HG03045 (cell line): ENCODE results near the gene GSTO2.

Experiments used
- ATAC-seq: cut with Tn5 transposase; IDR thresholded peaks from one replicate; pipeline ENCODE4 v1.9.1; 2021; ENCODE audit warnings: mild to moderate bottlenecking, moderate library complexity; ENCODE audit not compliant: unreplicated experiment

Gene GSTO2

DNA sequence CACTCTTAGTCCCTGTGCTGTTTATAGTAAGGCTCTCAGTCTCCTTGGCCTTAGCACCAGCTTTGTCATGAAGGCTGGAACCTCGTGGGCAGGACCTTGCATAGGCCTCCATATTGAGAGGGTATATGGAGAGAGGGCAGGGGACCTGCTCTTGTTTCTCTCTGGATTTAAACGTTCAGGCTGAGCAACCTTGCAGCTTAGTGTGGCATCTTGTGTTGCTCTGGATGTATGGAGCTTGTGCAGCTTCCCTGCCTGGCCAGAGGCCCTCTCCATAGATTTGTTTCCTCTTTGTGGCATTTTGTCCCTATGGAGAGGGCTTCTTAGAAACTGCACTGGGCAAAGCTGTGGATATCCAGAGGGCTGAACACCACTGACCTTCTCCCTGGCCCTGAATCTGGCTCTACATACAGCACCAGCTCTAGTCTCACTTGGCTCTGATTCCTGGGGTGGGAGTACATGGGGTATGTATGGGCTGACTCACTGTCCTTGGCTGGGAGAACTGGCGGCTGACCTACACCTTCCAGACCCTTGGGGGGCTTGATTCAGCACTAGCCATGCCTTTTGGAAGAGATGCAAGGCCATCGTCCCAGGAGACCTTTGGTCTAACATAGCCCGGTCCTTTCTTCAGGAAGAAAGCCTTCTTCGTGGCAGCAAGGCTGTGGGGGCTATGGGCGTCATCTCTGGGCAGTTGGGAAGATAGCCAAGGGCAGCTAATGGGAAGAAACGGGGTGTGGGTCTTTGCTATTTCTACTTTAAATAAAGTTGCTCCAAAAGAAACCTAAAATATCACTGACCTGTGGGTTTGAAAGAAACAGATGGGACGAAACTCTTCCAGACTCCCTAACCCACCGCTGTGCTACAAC is 38.8 kb downstream of the GSTO2 start:
- no peak for ATAC-seq

DNA sequence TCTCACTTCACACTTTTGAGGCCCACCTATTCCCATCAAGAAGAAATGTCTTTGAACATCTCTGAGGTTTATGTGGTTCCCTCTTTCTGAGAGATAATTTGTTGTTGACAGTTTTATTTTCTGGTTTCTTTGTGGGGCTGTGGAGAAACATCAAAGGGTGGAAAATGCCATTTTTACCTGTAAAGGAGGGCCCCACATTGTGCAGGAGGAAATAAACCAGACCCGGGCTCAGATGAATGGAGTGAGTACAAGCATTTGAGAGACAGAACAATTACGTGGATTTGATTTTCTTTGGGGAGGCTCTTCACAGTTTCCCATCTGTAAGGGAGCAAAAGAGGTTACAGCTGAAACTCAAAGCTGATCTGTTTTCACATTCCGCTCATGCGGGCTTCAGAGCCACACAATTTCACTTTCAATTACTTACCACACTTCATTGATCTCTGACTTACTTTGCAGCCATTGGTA is 39.5 kb downstream of the GSTO2 start:
- ATAC-seq = peak; percentile 67

DNA sequence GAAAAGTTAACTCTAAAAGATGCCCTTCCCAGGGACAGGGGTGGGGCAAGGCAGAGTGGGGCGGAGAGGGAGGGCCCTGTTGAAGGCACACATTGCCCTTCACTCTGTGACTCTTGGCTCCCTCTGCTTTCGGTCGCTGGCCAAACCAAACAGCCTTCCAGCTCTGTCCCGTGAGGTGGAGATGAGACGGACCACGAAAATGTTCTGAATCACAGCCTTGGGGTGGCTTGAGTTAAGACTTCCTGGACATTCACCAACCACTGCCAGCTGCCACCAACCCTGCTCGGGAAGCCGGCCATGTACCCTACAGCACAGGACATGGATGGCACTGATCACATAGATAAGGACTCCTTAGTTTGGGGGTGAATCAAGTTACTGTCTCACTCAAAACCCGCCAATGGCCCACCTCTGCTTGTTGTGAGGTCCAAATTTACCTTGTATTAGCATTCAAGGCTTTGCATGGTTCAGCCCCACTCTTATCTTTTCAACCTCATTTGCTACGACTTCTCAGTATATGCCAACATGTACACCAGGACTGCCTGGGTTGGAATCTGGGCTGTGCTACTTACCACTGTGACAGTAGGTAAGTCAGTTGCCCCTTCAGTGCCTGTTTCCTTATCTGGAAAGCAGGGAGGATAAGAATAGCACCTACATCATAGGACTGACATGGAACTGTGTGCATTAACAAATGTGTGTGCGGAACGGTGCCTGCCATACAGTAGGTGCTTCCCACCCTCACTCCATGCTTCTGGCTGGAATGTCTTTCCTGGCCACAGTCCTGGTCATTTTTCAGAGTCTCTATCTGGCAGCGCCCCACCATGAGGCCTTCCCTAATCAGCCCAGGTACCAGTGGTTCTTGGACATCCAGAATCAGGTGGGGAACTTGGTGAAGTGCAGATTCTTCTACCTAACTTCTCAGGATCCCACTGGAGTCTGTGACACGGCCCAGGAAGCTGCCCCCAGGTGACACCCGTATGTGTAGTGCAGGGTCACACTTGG is 41.3 kb downstream of the GSTO2 start:
- ATAC-seq = no peak

DNA sequence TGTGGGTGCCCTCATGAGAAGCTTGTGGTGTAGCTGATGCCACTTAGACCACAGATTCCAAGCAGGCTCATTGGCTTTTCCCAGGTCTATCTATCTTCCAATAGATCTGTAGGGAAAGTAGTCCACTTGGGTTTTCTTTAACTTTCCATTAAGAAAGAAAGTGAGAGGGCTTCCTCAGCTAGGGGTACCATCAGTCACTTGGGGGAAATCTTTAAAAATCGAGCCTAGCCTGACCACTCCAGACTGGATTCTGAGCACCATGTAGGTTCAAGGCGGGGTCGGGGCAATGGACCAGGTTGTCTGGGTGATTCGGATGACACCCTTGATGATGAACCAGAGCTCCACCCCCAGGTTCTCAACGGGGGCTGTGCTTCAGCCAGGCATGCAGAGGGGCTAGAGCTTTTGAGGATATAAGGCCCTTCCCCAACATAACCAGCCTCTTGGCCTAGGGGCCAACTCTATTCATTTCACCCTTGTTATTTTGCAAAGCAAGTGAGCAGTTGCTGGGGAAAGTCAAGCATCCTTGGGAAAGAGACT is 42.3 kb downstream of the GSTO2 start:
- no peak for ATAC-seq

DNA sequence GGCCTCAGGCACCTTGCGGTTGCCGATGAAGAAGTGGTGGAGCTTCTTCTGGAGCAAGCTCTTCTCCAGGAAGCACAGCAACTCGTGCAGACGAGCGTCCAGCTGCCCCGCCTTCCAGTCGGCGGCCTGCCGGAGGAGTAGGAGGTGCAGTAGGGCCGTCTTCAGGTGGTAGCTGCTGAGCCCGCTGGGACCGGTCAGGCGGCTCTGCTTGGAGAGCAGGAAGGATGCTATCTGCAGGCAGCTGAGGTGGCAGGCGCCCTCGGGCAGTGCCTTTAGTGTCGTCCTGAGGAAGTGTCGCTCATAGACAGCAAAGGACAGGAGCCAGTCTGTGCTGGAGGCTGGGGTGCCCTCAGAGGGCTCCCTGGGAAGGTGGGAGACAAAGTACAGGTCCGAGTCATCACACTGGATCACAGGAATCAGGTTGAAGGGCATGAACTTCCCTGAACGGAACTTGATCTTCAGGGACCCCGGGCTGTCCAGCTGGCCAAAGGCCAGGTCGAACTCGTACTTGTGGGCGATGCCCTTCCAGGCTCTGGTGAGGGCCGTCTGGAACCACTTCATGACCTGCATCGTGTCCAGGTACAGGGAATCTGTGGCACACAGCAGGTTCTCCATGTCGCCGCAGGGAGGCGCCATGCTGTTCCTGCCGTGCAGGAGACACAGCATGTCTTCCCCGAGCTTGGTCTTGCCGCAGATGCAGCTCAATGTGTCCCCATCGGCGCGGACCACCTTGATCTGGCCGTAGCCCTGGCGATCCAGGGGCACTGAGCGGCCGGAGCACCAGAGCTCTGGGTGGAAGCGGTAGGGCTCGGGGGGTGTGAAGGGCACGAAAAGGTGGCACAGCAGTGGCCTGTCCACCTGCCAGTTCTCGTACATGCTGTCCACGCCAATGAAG is 45.9 kb downstream of the GSTO2 start:
- ATAC-seq = no peak

DNA sequence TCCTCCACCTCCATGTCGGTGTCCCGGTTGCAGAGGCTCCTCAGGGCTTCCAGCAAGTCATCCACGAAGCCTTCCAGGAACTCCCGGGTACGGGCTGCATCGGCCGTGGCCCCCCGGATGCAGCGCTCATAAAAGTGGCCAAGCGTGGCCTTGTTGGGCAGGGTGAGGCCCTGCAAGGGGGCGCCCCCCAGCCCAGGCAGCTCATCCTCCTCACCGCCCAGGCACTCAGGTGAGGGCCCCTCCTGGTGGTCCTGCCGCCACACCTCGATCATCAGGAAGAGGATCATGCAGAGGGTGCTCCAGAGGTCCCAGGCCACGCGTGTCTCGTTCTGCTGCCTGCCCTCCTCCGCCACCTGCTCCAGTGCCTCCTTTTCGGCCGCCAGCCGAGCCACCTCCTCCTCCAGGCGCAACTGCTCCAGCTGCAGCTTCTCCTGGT is 46.5 kb downstream of the GSTO2 start:
- no peak for ATAC-seq

DNA sequence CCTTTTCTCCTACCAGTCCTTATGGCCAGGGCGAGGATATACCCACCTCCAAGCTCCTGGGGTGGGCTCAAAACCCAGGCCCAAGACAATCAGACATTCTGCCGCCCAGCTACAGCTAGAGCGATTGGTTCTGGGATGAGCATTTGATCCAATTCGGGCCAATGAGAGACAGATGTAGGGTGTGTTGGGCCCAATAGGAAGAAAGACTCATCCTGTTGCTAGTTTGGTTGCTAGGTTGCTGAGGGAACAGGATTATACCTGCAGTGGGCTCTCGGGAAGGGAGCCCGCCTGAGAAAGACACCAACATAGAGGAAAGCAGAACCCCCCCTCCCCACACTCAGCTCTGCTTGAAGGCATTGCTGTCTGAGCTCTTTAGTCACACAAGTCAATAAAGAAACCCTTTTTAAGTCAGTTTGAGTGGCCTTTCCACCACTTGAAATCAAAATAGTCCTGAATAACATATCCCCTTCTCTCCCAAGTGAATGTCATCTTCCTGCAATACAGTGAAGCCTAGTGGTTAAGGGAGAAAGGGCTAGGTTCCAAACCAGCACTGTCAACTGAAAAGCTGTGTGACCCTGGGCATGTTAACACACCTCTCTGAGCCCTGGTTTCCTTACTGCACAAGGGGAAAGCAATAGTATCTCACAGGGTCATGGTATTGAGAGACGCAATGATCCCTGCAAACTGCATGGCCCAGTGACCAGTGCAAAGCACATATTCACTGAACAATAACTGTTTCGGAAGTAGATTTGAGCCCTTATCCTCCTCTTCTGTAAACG is 47.5 kb downstream of the GSTO2 start:
- no peak for ATAC-seq

DNA sequence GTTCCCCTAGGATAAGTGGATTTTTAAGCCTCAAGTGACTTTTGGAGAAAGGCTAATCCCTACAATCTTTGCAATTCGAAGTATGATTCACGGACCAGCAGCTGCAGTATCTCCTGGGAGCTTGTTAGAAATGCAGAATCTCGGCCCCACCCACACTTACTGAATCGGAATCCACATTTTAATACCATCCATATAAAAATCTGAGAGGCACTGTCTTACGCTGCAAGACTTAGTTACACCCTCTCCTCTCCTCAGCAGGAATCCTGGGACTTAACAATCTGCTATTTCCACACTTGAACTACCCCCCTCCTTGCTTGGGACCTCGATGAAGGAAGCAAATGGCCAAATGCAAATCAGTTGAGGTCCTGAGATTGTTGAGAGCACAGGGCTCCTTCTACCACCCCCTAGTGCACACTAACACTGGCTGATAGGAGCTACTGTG is 48.3 kb downstream of the GSTO2 start:
- no peak for ATAC-seq

DNA sequence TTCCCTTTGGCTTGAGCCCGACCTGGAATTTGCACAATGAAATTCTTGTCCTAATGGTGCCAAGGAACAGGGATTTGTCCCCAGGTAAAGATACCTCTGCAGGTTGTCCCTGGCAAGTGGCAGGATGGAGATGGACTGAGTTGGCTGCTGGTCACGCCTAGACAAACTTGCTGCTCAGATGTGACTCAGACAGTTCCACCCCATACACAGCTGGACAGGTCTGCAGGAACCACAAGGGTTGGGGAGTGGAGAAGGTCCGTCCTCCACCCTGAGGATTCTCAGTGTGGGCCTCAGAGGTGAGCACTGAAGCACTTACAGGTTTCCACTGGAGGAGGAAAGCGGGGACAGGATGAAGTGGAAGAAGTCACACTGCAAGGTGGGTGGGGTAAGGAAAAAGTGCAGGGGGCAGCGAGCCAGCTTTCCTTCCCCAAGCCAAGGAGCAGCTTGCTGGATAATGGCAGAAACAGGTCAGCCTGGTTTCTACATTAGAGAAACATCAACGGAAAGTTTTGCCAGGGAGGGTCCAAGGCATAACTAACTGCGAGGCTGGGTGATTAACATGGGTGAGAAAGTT is 48.8 kb downstream of the GSTO2 start:
- no peak for ATAC-seq

DNA sequence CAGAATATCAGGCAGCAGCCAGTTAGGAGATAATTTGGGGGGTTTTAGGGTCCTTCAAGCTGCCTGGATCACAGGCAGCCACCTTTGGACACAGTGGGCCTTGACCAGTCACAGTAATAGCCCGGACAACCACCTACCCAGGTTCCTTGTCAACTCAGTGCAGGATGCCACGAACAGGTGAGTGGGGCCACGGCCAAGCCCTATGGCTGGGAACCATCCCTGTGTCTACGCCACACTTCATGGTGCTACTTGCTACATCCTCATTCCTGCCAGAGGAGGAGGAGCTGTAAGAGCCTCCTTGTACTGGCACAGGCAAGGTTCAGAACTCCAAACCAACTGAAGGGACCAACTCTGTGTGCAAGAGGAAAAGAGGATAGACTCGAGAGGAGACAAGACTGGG is 49.3 kb downstream of the GSTO2 start:
- ATAC-seq = no peak

DNA sequence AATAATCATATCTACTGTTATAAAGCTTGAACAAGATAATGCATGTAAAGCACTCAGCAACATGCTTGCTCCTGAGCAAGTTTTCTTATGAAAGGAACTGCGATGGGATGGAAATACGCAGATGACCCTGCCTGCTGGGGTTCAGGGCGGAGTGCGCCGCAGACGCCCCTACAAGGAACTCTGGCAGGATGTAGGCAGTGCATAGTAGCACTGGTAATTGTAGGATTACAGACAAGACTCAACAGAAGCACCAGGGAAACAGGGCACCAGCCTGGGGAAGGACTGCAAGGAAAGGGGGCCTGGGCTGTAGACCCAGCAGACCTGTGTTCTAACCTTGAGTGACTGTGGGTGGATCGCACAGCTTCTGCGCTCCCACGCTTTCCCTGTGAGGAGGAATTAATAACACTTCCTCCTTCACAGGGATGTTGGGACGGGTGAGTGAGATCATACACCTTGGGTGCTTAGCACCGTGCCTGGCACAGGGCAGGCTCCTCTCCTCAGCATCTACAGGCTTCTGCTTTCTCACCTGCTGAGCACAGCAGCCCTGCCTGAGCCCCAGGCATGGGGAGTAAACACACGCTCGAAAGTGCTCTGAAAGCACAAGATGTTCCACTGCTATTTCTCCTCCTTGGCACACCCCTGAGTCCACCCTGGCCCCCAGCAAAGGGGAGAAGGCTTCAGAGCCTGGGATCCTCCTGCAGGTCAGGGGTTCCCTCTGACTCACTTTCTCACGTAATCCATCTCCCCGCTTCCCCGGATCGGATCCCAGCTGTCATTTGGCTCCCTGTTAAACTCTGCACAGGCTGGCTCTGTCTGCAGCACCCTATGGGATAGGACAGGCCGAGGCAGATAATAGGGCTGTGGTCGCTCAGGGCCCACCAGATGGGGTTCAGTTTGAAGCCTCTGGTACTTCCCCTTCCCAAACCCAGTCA is 50.1 kb downstream of the GSTO2 start:
- no peak for ATAC-seq

DNA sequence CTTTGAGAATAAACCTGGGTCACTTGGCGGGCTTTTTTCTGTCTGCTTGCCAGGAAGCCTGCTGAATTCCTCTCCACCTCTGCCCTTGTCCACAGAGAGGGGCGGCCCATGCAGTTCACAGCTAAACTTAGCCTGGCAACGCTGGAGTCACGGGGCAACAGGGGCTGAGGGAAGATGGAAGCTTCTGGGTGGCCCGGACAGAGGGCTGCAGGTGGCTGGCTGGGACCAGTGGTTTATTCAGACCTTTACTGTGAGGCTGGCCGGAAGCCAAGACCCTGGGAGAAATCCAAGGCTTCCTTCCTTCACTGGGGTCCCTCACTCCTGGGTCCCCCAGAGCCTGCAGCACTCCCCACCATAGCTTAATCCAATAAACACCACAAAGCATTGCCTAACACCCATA is 52.2 kb downstream of the GSTO2 start:
- ATAC-seq = no peak

DNA sequence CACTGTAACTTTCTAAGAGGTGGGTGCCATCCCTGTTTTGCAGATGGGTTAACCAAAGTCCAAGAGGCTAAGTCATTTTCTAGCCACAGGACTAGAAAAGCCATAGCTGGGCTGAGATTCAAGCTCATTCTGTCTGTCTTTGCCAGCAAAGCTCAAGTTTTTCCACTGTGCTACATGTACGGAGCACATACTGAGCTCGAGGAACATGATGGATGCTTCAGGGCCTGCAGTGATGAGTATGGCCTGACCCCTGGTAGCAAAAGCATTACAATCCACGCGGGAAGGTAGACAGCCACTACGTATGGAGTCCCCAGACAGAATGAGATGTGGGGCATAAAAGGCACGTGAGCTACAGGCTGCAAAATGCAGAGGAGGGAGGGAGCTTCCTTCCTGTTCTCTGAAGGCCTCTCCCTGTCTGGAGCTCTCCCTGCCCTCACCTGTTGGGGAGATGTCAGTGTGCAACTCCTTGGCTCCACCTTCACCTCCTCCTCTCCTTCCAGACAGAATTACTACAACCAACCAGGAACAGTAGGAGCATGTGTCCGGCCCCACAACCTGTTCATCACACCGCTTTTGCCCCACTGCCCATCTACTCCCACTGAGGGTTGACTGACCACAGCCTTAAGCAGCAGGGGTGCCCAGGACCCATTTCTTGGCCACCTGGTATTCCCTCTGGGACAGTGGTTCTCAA is 52.9 kb downstream of the GSTO2 start:
- ATAC-seq = no peak

DNA sequence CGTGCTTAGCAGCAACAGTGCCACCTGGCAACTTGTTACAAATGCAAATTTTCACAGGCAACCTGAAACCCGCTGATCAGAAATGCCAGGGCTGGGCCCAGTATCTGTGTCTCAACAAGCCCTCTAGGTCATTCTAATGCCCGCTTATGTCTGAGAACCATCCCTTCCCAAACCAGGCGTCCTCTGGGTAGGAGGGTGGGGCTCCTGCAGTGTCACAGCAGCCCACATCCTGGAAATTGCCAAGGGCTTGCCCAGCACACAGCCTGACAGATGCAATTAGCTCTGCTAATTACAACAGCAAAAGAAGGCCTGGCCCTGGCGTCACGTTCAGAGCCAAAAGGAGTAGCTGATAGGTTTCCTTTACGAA is 53.4 kb downstream of the GSTO2 start:
- no peak for ATAC-seq

DNA sequence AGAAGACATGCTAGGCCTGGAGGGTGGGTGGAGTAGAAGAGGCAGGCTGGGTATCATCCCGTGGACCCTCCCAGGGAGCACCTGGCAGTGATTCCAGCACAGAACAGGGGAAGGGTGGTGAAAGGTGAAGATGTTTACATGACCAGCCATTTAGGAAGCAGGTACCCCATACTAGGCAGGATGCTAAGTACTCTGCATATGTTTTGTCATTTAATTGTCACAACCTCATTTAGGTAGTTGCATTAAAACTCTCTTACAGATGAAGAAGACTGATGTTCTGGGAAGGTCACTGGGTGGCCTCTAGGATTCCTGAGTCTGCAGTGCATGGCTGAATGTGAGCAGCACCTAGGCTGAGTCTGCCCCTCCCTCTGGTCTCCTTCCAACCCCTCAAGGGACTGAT is 54.1 kb downstream of the GSTO2 start:
- no peak for ATAC-seq

DNA sequence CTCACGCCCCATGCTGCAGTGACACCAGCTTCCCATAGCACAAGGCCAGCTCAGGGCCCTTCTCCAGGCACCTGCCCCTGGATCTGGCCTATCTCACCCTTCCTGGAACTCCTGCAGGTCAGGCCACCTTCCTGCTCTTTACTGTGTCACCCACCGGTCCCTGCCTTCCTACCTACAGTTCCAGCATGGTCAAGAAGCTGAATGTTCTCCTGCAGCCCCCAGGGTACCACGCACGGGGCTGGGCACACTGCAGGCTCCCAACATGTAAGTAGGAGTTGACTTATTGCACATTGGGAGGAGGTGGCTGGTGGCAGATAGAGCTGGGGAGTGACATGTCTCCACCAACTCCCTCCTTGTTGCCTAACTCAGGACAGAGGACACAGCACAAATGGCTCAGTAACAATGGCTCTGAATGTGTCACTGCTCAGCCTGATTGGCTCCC is 54.8 kb downstream of the GSTO2 start:
- ATAC-seq = no peak

DNA sequence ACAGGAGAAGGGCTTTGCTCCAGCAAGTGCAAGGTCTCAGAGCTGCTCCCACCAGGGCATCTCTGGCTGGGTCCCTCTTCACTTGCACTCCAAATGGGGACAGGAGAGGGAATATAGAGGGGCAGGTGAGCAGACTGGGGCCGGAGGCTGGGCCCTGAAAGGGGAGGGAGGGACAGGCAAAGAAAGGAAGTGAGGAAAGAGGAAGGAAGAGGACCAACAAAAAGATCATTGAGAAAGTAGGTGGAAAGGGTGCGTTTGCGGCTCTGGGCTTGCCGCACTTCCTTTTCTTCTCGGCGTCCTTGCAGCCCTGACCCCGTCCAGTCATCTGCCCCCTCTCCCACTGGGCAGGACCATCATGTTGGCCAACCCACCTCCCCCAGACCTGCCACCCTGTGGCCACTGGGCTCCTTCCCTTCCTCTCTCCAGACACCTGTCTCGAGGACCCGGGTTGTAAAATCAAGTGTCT is 55.3 kb downstream of the GSTO2 start:
- ATAC-seq = no peak
